ENCODE data around the gene JAM2.
"Not testable (repeated sequence)": the region's sequence is repeated elsewhere in the genome, so short reads cannot be mapped to it uniquely, and the experiment has no call there.

The JAM2 gene

GRCh38 chr21:25701529-25701928, 62.5 kb downstream of the JAM2 start:
- in situ Hi-C loops (cut with MboI; ENCODE audit: low sequenced_read_pairs, unreplicated experiment): no loop called here
- no peak for TF ChIP-seq CTCF (IDR thresholded peaks at IDR 0.05; ENCODE audit: borderline replicate concordance, control extremely low read depth, extremely low read depth, insufficient read depth, missing control alignments)
- no peak for DNase-seq (ENCODE audit: low spot score)

- TF ChIP-seq CTCF (IDR thresholded peaks at IDR 0.05; ENCODE audit: borderline replicate concordance, control extremely low read depth, extremely low read depth, insufficient read depth, missing control alignments): peak; percentile 29
- in situ Hi-C loops (cut with MboI; ENCODE audit: low sequenced_read_pairs, unreplicated experiment): no loop called here
- DNase-seq (ENCODE audit: low spot score): peak; percentile 50
Measured at GRCh38 chr21:25708467-25709065, 69.5 kb downstream of the JAM2 start.

- TF ChIP-seq CTCF (IDR thresholded peaks at IDR 0.05; ENCODE audit: borderline replicate concordance, control extremely low read depth, extremely low read depth, insufficient read depth, missing control alignments): no peak
- DNase-seq (ENCODE audit: low spot score): no peak
- in situ Hi-C loops (cut with MboI; ENCODE audit: low sequenced_read_pairs, unreplicated experiment): no loop called here
Measured at GRCh38 chr21:25709684-25710265, 70.7 kb downstream of the JAM2 start.

GRCh38 chr21:25710550-25710949, 71.5 kb downstream of the JAM2 start:
- TF ChIP-seq CTCF (IDR thresholded peaks at IDR 0.05; ENCODE audit: borderline replicate concordance, control extremely low read depth, extremely low read depth, insufficient read depth, missing control alignments): no peak
- in situ Hi-C loops (cut with MboI; ENCODE audit: low sequenced_read_pairs, unreplicated experiment): no loop called here
- DNase-seq (ENCODE audit: low spot score): no peak

- DNase-seq (ENCODE audit: low spot score); in situ Hi-C loops (cut with MboI; ENCODE audit: low sequenced_read_pairs, unreplicated experiment): not testable (repeated sequence)
Measured at GRCh38 chr21:25714066-25714465, 75.0 kb downstream of the JAM2 start.

- no peak for DNase-seq (ENCODE audit: low spot score)
- TF ChIP-seq CTCF (IDR thresholded peaks at IDR 0.05; ENCODE audit: borderline replicate concordance, control extremely low read depth, extremely low read depth, insufficient read depth, missing control alignments): no peak
- in situ Hi-C loops (cut with MboI; ENCODE audit: low sequenced_read_pairs, unreplicated experiment): no loop called here
Measured at GRCh38 chr21:25717491-25718147, 78.6 kb downstream of the JAM2 start.

- in situ Hi-C loops (cut with MboI; ENCODE audit: low sequenced_read_pairs, unreplicated experiment): no loop called here
- no peak for DNase-seq (ENCODE audit: low spot score)
- no peak for TF ChIP-seq CTCF (IDR thresholded peaks at IDR 0.05; ENCODE audit: borderline replicate concordance, control extremely low read depth, extremely low read depth, insufficient read depth, missing control alignments)
Measured at GRCh38 chr21:25721987-25722386, 82.9 kb downstream of the JAM2 start.
